Effector CD4-positive, alpha-beta T cell (primary cell): ENCODE measurements around the gene SCD5.

Experiments used
- DNase-seq: peaks from one replicate; pipeline ENCODE4 v3.0.0-alpha.2; 2020

SCD5 gene

DNA sequence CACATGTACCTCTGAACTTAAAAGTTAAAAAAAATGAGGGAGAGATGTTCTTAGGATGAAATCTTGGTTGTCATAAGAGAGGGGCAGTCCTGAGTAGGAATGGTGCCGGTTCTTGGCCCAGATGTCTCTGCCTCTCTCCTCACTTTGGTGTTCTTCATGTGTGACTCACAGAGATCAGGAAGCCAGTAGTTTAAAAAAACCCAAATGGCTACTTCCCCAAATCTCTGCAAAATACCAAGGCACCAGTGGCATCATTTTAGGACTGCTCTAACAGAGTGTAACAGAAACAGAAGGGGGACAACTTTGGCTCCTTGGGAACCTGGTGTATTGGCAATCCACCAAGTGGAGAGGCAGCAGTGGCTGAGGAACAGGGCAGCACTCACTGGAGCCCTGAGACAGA, 116.8 kb downstream of the SCD5 start:
- DNase-seq = no peak

GRCh38 chr4:82680834-82681233, 117.8 kb downstream of the SCD5 start:
- no peak for DNase-seq

GRCh38 chr4:82679531-82679930, 119.1 kb downstream of the SCD5 start:
- no peak for DNase-seq

GRCh38 chr4:82678051-82678450, 120.5 kb downstream of the SCD5 start:
- no peak for DNase-seq

GRCh38 chr4:82677327-82677726, 121.3 kb downstream of the SCD5 start:
- no peak for DNase-seq

GRCh38 chr4:82667761-82668480, 130.7 kb downstream of the SCD5 start:
- no peak for DNase-seq

DNA sequence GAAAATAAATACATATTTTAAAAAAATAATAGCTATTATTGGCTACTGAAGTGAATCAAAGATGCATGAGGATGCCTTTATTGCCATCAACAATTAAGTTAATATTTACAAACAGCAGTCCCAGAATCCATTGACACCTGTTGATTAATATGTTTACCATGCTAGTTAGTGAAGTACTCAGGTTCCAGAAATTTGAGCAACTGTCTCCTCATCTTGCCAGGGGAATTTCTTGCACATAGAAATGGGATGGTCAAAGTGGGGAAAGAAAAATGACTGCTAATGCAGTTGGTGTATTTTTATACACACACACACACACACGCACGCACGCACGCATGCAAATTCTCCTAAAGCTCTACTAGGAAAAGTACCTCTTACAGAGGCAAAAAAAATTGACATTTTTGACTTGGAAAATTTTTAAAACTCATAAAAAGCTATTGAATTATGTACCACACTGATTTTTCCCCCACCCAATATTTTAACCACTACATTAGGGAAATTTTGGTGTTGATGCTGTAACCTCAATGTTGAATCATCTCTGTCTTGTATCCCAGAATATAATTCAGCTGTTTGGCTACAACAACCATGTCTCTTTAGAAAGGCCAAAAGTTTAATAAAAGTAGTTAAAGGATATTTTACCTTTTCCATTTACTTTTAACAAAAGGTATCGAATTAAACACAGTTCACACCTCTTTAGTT, 131.5 kb downstream of the SCD5 start:
- no peak for DNase-seq

GRCh38 chr4:82661181-82661992, 137.2 kb downstream of the SCD5 start:
- DNase-seq = no peak

DNA sequence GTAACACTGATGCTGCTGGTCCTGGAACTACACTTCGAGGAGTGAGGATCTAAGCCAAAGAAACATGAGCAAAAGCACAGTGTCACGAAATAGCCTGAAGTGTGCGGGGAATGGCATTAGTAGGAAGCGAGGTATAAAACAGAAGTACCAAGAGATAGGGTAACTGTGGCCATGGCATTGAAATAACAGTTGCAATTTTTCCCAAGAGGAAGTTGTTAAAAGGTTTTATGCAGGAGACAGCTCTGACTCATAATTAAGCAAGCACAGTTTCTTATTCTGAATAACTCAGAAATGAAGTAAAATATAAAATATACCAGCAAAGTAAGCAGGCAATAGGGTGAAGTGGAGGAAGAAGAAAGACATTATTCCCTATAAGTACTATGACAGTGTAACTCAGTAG, 146.5 kb downstream of the SCD5 start:
- no peak for DNase-seq

- no peak for DNase-seq
These were observed 147.7 kb downstream of the SCD5 start for GRCh38 chr4:82650868-82651267.

GRCh38 chr4:82648356-82648755, 150.2 kb downstream of the SCD5 start:
- DNase-seq = no peak

DNA sequence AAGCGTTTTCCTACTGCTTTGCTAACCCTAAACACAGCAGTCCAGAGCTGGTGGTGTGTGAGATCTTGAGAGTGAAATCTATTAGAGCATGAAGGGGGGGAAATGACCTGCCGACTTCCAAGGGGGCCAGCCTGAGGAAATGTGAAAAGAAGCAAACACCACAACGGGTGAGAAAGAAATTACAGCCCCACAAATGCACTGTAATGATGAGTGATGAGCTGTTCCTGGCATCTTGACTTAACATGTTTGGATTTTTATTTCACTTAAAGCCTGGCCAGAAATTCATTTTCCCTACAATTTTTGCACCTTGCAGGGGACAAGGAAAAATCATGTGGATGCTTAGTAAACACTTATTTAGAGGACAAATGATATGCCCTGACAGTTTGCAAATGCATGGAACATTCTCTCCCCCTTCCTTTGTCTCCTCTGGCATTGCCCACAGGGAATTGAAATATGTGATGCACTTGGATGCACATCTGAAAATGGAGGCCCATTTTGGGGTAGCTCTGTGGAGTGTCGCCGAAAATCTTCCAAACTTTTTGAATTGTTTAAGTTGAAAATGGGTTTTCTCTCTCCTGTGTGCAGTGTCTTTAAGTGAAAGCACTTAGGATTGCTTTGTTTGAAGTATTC, 152.5 kb downstream of the SCD5 start:
- no peak for DNase-seq

GRCh38 chr4:82644734-82645126, 153.9 kb downstream of the SCD5 start:
- DNase-seq = no peak

- no peak for DNase-seq
These were observed 154.4 kb downstream of the SCD5 start for GRCh38 chr4:82643994-82644733.

GRCh38 chr4:82642331-82642730, 156.3 kb downstream of the SCD5 start:
- DNase-seq = no peak

DNA sequence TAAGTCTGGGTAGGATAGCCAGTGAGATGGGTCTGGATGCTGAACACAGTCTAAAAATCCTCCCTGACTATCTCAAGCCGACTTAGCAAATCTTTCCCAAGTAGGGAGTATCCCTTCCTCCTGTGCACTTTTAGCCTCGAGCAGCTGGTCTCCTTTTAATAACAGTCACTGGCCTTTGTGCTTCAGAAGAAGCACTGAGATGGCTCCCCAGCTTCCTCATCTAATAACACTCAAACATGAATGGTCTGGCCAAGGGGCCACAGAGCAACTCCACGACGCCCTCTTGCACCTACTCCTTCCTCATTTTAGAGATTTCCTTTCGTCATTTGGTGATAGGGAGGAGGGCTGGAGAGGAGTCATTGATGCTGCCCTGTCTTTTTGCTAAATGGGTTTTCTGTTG, 158.1 kb downstream of the SCD5 start:
- no peak for DNase-seq

GRCh38 chr4:82639971-82640370, 158.6 kb downstream of the SCD5 start:
- DNase-seq = no peak

DNA sequence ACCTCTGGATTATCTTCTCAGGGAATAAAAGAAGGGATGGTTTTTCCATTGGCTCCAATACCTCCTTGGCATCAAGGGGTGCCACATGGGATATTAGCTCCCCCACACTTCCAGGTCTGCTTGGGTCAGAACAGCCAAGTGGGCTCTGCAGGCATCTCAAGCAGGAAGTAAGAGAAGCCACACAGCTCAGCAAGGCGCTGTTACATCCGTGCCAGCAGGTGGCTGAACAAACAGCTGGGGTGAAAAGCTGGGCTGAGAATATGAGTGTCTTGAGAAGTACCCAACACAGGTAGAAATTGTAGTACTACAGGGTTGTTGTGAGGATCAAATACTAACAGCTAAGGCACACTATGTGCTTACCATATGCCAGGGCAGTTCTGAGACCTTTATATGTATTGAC, 160.1 kb downstream of the SCD5 start:
- DNase-seq = no peak

DNA sequence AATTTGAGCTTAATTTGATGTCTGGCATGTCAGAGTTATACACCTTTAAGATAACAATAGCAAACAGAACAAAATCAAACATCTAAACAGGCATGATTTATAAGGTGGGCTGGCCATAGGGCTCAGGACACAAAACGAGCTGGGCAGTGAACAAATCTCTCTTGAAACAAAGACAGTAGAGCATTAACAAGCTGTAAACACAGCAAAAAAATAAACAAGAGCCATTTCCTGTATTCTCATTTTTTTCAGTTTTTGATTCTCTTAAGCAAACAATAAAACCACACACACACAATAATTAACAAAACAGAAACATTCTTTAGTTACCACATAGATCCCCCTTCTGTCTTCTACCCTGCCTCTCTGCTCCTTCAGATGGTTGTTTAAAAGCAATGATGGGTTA, 168.5 kb downstream of the SCD5 start:
- no peak for DNase-seq

GRCh38 chr4:82629238-82630000, 169.2 kb downstream of the SCD5 start:
- no peak for DNase-seq

DNA sequence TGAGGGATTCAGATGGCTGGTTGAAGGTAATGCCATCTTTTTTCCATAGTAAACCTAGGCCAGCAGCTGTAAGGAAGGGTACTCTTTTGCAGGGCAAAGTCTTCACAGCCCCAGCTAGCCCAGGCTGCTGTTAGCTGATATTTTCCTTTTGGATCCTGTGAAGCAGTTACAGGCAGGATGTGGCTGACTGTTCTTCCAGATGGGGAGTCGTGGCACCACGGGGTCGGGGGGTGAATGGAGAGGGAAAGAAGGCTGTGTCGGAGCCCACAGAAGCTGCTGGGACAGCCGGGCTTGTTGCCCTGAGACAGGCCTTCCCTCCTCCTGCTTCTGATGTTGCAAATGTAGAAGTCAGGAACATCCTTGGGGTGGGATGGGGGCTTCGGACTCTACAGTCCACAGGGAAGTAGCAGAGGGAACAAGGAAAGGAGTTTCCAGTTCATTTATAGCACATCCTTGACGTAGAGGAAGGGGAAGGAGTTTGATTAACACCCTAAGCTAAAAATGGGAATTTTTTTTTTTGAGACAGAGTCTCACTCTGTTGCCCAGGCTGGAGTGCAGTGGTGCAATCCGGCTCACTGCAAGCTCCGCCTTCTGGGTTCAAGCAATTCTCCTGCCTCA, 172.2 kb downstream of the SCD5 start:
- no peak for DNase-seq
